ENCODE data around the gene AP2A2.
A peak's percentile ranks its signal among the peaks of the same experiment; 100 is the strongest.

The AP2A2 gene

DNA sequence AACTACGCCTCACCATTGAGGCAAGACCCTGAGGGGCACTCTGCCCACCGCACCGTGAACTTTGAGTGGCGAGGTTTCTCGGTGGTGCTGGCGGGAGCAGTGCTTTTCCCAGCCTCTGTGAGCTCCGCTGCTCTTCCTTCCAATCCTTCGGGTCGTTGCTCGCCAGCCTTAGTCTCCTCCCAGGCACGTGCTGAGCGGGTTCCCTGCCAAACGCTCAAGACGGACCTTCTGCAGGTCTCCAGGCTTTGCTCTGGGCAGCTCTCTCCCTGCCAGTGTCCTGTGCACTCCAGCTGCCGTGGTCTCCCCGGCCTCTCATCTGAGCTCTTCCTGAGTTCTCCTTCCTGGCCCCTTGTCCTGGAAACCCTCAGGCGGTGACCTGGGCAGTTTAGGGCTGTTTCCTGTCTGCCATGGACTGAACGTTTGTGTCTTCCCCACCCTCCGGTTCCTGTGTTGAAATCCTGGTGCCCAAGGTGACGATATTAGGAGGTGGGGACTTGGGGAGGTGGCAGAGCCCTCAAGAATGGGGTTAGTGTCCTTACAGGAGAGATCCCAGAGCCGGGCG, 122.0 kb downstream of the AP2A2 start:
- no peak for DNase-seq

DNA sequence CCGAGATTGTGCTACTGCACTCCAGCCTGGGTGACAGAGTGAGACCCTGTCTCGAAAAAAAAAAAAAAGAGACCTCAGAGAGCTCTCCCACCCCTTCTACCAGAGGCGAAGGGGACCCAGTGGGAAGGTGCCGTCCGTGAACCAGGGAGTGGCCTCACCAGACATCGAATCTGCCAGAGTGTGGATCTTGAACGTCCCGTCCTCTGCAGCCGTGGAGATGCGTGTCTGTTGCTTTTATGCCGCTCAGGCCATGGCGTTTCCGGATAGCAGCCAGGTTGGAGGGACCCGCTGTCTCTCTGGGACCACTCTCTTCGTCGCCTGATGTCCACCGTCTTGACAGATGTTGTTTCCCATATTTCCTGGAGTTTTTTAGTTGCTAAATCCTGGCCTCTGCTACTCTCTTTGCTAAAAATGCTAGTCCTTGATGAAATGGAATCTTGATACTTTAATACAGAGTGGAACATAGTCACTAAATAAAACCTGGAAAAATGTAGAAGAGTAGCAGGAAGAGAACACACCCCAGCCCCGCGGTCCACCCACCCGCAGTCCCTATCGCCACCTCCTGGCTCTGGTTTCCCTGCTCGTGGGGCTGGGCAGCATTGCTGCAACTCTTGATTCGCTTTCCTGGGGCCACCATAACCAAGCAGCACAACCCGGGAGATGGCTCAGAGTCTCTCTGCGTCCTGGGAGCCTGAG, 122.9 kb downstream of the AP2A2 start:
- no peak for DNase-seq

GRCh38 chr11:1049071-1049405, 123.4 kb downstream of the AP2A2 start:
- DNase-seq: no peak

- DNase-seq: no peak
Measured at GRCh38 chr11:1049431-1049891, 123.8 kb downstream of the AP2A2 start.

DNA sequence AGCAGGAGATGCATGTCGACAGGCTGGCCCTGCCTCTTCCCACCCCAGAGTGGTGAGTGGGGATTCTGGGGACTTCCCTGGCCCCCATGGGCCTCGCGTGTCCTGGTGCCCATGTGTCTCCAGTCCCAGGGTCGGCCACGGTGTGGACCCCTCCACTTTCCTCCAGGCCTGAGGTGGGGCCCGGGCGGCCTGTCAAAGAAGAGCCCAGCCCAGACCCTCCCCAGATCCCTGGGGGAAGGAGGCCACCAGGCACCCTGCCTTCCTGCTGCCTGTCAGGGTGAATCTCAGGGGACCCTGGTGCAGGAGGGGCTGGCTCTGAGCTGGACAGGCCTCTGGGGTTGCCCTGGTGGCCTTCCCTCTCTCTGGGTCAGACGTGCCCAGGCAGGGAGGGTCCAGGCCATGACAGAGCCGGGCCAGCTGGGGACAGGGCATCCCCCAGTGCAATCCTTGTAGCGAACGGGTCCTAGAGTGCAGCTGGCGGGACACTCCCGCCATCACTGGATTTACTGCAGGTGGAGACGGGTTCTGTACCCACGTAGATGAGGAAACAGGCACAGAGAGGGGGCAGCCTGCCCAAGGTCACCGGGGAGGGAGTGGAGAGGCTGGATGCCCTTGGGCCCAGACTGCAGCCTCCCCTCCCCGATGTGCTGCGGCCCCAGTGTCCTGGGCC, 124.4 kb downstream of the AP2A2 start:
- DNase-seq: no peak

DNA sequence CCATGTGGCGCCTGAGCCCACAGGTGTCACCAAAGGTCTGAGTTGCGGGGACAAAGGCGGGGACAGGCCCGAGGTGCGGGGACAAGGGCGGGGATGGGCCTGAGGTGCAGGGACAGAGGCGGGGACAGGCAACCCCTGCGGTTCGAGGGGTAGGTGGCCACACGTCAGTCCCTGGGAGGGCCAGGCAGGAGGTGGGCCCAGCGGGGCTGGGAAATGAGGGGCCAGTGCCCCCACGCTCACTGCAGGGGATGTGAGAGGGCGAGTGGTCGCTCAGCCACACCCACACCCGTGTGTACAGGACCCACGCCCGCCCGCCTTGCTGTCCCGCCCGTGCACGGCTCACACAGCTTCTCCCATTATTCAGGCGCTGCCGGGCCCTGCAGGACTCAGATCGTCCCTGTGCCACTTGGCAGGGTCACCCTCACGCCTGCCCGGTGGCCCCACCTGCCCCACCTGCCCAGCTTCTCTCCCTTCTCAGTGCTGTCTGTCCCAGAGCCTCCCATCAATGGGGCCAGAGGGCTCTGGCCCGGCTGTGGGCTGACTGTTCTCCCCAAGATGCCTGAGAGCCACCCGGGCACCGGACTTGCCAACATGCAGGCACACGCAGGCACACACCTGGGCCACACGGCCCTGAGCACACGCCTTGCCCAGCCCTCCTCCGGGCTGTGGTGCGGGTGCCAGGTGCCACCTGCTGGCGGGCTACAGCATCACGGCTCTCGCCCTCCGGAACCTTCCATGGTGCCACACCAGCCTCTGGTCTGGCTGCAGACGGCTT, 125.1 kb downstream of the AP2A2 start:
- DNase-seq: peak; percentile 77

DNA sequence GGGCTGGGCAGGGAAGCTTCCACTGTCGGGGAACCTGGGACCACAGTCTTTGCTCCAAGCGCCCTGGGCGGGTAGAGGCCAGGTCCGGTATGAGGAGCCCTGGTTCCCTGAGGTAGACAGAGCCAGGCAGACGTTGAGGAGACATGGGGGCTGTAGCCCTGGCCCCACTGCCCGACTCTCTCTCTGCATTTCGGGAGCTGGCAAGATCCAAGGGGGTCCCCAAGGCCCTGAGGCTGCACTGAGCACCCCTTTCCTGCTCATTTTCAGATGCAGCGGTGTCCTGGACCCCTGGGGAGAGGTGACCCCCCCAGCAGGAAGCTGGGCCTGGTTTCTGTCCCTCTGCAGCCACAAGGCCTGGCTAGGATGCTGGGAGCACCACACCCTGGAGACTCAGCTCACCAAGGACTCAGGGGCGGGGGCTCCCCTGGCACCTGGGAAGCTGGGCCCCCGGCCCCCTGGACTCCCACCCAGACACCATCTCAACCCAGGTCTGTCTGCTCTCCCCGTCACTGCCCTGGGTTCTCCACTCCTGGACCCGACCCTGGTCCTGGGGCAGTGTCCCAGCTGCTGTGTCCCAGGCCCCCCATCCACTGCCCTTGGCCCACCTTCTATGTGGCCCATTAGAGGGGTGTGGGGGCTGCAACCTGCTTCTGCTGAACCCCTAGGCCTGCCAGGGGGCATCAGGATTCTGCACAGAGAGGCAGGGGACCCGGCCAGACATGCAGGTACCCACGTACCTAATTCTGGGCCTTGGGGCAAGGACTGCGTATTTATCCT, 125.9 kb downstream of the AP2A2 start:
- DNase-seq: no peak

DNA sequence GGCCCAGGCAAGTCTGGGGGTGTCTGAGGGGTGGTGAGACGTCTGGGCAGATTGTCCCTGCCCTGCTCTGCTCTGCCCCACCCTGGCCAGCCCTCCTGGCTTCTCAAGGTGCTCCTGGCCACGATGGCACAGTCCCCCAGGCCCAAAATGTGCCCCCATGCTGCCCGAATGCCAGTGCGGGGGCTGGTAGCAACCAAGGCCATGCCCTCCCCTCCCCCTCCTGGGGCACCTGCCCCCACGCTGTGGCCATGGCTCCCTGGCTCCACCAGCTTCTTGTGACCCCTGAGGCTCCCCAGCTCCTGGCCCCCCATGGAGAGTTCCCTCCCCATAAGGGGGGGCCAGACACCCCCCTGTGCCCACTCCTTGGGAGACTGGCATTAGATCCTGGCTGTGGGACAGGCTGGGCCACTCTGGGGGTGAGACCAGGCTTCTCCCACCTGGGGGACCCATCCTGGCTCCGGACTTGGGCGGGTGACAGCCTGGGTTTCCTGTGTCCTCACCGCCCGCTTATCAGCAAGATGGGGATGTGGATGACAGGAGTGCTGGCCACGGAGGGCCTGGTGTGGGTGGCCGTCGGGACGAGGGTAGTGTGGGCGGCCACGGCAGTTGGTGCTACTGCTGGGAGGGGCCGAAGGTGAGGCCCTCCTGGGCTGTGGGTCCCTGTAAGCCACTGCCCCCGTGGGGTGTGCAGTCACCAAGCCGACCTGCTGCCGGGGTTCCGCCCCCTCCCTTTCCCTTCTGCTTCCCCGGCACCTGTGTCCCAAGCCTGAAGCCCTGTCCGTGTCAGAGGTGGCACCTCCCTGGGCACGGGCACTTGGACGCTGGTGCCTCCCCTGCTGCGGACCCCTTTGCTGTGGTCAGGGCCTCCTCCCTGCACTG, 126.7 kb downstream of the AP2A2 start:
- no peak for DNase-seq

- no peak for DNase-seq
Measured at GRCh38 chr11:1053121-1053901, 127.6 kb downstream of the AP2A2 start.

GRCh38 chr11:1054143-1055108, 128.8 kb downstream of the AP2A2 start:
- DNase-seq: no peak

- DNase-seq: no peak
Measured at GRCh38 chr11:1055109-1055703, 129.5 kb downstream of the AP2A2 start.

GRCh38 chr11:1055990-1056771, 130.5 kb downstream of the AP2A2 start:
- DNase-seq: no peak

GRCh38 chr11:1057806-1058205, 132.1 kb downstream of the AP2A2 start:
- DNase-seq: no peak

DNA sequence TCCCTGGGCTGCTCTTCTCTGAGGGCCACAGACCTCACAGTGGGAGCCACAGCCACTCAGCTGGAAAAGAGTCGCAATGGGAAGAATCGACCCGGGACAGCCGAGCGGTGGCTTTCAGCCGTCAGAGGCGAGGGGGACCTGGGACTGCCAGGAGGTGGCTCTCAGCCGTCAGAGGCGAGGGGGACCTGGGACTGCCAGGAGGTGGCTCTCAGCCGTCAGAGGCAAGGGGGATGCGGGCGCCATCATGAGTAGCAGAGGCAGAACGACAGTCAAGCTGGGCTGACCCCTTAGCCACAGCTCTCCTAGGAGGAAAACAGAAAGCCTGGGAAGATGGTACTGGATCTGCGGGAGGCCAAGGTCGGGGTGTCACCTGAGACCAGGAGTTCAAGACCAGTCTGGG, 134.1 kb downstream of the AP2A2 start:
- no peak for DNase-seq

- DNase-seq: no peak
Measured at GRCh38 chr11:1060410-1060809, 134.7 kb downstream of the AP2A2 start.

- DNase-seq: no peak
Measured at GRCh38 chr11:1060852-1061616, 135.4 kb downstream of the AP2A2 start.
